Breast epithelium (tissue), 3 donors: ENCODE measurements around the gene KIF12.

ENCODE experiments used
- POLR2A ChIP-seq: fragments of 450-650 bp; IDR thresholded peaks from one replicate; pipeline ENCODE4 v1.6.1; 2016; ENCODE audit warnings: antibody characterized with exemption, mild to moderate bottlenecking, moderate library complexity
- TF ChIP-seq, protein P1 (sequence below), 3 donors: fragments of 450-650 bp; IDR thresholded peaks; one replicate each; pipeline ENCODE4 v1.5.1; 2016 to 2017; ENCODE audit warnings: antibody characterized with exemption in 3 of 3, mild to moderate bottlenecking in 3 of 3, moderate library complexity in 3 of 3

DNA sequence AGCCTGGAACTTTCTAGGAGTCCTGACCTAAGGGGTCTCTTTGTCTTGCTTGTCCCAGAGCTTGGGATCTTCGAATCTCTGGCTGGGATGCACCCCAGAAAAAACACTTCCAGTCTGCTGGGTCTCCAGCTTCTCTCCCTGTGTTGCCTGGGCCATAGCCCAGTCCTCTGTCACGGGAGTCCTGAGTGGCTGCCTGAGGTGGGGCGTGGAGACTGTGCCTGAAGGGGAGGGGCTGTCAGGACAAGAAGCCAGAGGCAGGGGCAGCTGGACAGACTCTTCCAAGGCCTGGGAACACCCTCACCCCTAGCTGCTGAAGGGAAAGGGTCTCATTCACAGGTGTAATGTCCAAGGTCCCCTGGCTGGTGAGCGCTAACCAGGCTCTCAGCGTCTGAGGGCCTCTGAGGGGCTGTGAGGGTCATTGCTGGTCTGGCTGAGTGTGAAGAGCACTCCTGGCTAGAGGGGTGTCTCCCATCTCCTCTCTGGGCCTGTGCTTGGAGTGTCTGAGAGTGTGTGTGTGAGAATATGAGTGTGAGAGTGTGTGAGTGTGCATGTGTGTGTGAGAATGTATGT is 35.8 kb upstream of the KIF12 start:
- TF ChIP-seq, protein P1, sequence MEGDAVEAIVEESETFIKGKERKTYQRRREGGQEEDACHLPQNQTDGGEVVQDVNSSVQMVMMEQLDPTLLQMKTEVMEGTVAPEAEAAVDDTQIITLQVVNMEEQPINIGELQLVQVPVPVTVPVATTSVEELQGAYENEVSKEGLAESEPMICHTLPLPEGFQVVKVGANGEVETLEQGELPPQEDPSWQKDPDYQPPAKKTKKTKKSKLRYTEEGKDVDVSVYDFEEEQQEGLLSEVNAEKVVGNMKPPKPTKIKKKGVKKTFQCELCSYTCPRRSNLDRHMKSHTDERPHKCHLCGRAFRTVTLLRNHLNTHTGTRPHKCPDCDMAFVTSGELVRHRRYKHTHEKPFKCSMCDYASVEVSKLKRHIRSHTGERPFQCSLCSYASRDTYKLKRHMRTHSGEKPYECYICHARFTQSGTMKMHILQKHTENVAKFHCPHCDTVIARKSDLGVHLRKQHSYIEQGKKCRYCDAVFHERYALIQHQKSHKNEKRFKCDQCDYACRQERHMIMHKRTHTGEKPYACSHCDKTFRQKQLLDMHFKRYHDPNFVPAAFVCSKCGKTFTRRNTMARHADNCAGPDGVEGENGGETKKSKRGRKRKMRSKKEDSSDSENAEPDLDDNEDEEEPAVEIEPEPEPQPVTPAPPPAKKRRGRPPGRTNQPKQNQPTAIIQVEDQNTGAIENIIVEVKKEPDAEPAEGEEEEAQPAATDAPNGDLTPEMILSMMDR (IDR thresholded peaks at IDR 0.05) = no peak
- TF ChIP-seq POLR2A = no peak
